Activated T-cell treated with anti-CD3 and anti-CD28 coated beads, Interleukin-2, amount 50 U/mL, for 4 hours (primary cell): ENCODE results near the gene MOB3B. TPM values are rescaled to one million over a fixed set of nuclear protein-coding genes. Genes with fewer than 3 reads are reported as not detected.

ENCODE experiments used
- ATAC-seq, 2 donors: fragments of 200-7000 bp; cut with Tn5 transposase; one replicate each; pipeline ENCODE4 v1.10.0; 2021
- DNase-seq: peaks from one replicate; pipeline ENCODE4 v3.0.0-alpha.2; 2020
- H3K27me3 Mint-ChIP-seq: one replicate; pipeline ENCODE4 v1.8.0; 2021; ENCODE audit warnings: low read depth, mixed read lengths
- H3K36me3 Mint-ChIP-seq: one replicate; pipeline ENCODE4 v1.8.0; 2022; ENCODE audit warnings: mixed read lengths; ENCODE audit not compliant: insufficient read depth
- H3K4me1 Mint-ChIP-seq: one replicate; pipeline ENCODE4 v1.8.0; 2021; ENCODE audit warnings: low read depth, mixed read lengths
- H3K4me3 Mint-ChIP-seq: one replicate; pipeline ENCODE4 v1.8.0; 2021; ENCODE audit warnings: mild to moderate bottlenecking, moderate library complexity, mixed read lengths
- H3K9me3 Mint-ChIP-seq: one replicate; pipeline ENCODE4 v1.8.0; 2021; ENCODE audit warnings: mixed read lengths
- total RNA-seq, 3 donors: library from RNA; stranded (reverse); gene quantifications; one replicate each; pipeline ENCODE4 v1.2.1, GENCODE V29; 2021

The MOB3B gene
- total RNA-seq, 3 donors from 2014 or later = 0.45 to 0.96 (median 0.57) TPM

DNA sequence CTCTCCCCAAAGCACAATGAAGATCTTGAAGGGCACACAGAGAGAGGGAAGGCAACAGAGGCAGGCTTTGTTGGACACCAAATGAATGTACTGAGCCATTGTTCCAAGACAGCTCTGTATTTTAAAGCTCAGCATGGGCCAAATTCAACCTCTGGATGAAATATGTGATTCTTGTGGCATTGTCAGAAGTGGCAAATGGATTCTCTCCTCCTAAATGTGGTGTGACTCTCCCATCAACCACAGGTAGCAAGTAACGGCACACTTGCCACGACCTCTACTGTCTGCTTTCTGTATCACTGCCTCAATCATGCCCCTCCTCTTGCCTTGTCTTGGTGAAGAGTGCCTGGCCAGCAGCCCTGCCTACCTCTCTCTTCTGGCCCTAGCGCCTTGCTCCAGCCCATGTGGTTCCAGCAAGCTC, 6.1 kb upstream of the MOB3B start:
- ATAC-seq (no peak), DNase-seq (no peak)
- peaks cover 2% of the 10 kb centered on the region for H3K36me3 Mint-ChIP-seq

DNA sequence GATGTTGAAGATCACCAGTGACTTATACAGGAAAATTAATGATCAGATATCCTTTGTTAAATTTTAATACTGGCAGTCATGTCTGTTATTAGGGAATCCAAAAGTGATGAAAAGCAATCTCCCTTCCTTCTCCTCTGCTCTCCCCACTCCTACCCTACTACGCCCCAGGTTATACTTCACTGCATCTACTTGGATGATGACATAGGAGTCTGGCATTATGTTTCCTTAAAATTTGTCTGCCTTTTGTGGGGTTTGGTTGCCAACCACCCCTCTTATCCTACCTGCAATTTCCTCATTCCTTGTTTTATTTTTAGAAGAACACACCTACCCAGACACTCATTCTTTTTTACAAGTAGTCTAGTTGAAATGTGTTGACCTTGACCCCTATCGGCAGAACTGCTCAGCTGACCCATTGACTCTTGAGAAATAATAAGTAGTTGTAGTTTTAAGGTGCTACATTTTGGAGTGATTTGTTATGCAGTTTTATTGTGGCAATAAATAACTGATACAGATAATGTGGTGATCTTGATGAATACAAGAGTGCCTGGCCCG, 5.1 kb upstream of the MOB3B start:
- peaks cover 2% of the 10 kb centered on the region for H3K27me3 Mint-ChIP-seq
- peaks cover 2% of the 10 kb centered on the region for H3K4me1 Mint-ChIP-seq
- H3K9me3 Mint-ChIP-seq = no peaks in the 10 kb centered on the region
- H3K4me3 Mint-ChIP-seq = no peak overlapping the region
- ATAC-seq = no peak
- peaks cover 2% of the 10 kb centered on the region for H3K36me3 Mint-ChIP-seq
- DNase-seq = no peak

More for the DNA sequence above, 6.1 kb upstream of the MOB3B start:
- H3K4me3 Mint-ChIP-seq = no peak overlapping the region
- no peaks in the 10 kb centered on the region for H3K27me3 Mint-ChIP-seq
- H3K4me1 Mint-ChIP-seq = no peaks in the 10 kb centered on the region
- H3K9me3 Mint-ChIP-seq = no peaks in the 10 kb centered on the region

DNA sequence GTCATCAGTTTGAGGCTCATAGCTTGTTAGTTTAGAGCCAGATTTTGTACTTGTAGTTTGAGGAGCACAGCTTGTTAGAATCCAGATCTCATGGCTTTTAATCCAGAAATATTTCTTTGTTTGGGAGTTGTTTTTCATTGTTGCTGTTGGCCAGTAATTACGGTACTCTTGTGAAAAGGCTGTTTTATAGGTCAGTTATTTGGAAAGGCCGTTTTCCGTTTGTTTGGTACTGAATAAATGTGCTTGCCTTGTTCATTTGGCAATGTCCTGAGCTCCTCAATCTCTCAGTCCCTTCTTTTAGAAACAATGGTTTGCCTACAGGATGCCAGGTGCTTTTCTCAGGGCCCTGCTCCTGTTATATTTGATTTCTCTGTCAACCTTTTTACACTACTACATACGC, 4.5 kb upstream of the MOB3B start:
- ATAC-seq = no peak
- peaks cover 2% of the 10 kb centered on the region for H3K36me3 Mint-ChIP-seq
- peaks cover 3% of the 10 kb centered on the region for H3K27me3 Mint-ChIP-seq
- no peaks in the 10 kb centered on the region for H3K9me3 Mint-ChIP-seq
- DNase-seq = no peak
- no peak overlapping the region for H3K4me3 Mint-ChIP-seq
- peaks cover 3% of the 10 kb centered on the region for H3K4me1 Mint-ChIP-seq

DNA sequence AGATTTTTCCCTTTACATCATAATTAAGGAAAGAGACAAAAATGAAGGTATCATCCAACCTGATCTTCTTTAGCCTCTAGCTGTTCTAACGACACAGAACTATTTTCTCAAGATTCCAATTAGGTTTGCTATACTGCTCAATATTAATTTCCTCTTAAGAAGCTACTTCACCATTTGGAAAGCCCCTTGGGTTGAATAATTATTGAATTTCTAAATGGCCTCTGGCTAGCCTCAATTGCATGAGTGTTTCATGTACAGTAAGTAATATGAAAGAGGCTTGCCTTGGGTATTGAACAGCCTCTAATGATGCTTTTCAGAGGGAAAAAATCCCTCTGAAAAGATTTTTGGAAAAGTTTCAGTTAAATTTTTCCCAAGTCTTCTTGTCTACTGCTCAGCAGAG, 3.7 kb upstream of the MOB3B start:
- Mint-ChIP-seq H3K4me1 (peaks cover 6% of the 10 kb centered on the region), H3K27me3 (peaks cover 3% of the 10 kb centered on the region), H3K4me3 (no peak overlapping the region), H3K9me3 (no peaks in the 10 kb centered on the region), H3K36me3 (peaks cover 2% of the 10 kb centered on the region)
- ATAC-seq (no peak), DNase-seq (no peak)

DNA sequence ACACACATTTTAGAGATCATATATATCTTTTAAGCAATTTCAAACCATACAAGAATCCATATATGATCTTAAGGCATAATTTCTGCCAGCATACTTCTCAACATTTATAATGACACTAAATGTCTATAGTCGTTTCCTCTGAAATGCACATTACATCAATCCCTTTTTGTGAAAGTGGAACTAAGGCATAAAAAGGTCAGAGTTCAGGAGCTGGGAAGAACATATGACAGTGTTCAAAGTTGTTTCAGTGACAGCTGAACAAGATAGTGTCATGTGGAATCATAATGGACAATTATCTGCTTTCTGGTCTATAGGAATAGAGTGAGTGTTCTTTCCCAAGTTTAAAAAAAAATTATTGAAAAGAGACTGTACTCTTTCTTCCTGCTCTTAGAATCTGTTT, 2.4 kb upstream of the MOB3B start:
- H3K27me3 Mint-ChIP-seq = peaks cover 6% of the 10 kb centered on the region
- H3K9me3 Mint-ChIP-seq = no peaks in the 10 kb centered on the region
- no peak for ATAC-seq
- H3K4me3 Mint-ChIP-seq = no peak overlapping the region
- H3K36me3 Mint-ChIP-seq = peaks cover 2% of the 10 kb centered on the region
- no peak for DNase-seq
- peaks cover 12% of the 10 kb centered on the region for H3K4me1 Mint-ChIP-seq

DNA sequence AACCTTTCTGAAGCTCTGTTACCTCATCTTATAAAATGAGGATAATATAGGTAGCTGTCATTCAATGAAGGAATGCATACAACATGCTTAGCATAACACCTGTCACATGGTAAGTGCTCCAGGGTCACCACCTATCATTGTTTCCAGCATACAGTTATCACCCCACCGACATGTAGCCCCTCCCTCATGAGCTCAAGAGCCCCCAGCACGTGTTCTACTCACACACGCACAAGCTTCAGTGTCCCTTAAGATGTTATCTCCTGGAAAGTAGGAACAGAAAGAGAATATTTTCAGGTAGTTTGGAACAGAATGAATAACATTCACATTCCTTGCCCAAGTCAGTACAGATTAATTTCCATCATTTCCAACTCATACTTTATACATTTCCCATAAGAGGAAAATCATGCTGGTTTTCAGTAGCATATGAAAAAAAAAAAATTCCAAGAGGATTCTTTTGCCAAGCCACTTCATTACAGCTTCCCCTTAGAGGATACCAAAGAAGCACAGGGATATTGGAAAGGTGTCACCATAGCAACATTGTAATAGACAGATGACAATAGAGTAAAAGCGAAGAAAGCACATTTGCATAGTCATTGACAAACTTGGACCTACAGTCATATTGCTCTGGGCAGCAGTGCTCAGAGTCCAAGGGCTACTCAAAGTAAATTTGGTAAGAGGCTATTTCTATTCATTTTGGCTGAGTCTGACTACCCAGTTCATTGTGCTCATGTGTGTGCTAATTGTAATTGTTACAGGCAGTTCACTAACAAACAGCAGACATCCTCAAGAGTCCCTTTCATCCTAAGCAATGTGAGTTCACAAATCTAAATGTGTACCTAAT, 1.5 kb upstream of the MOB3B start:
- DNase-seq (no peak), ATAC-seq (no peak)
- Mint-ChIP-seq H3K4me3 (no peak overlapping the region), H3K9me3 (no peaks in the 10 kb centered on the region), H3K4me1 (peaks cover 12% of the 10 kb centered on the region), H3K27me3 (peaks cover 13% of the 10 kb centered on the region), H3K36me3 (peaks cover 2% of the 10 kb centered on the region)

DNA sequence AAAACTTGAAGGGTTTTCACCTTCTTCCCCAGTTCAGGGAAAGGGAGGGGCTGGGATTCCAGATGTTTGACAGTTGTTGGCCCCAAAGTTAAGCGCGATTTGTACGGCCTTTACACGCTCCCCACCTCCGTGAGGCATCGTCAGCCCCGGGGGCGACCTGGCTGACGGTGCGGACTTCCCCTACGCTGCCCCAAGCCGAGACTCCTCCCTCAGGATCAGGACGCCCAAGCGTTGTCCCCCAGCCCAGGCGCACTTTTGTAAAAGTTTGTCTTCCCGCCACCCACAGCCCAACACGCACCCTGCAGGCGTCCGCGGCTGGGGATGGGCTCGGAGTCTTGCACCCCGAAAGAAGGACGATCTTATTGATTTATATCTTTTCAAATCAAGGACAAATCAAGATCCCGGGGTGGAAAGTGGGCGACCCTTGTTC, 713 bp downstream of the MOB3B start:
- ATAC-seq (peak; percentile 71 to 73), DNase-seq (peak; percentile 37)
- Mint-ChIP-seq H3K36me3 (no peaks in the 10 kb centered on the region), H3K9me3 (no peaks in the 10 kb centered on the region), H3K4me1 (peaks cover 12% of the 10 kb centered on the region), H3K4me3 (peak overlapping the region; percentile 90), H3K27me3 (peaks cover 13% of the 10 kb centered on the region)

DNA sequence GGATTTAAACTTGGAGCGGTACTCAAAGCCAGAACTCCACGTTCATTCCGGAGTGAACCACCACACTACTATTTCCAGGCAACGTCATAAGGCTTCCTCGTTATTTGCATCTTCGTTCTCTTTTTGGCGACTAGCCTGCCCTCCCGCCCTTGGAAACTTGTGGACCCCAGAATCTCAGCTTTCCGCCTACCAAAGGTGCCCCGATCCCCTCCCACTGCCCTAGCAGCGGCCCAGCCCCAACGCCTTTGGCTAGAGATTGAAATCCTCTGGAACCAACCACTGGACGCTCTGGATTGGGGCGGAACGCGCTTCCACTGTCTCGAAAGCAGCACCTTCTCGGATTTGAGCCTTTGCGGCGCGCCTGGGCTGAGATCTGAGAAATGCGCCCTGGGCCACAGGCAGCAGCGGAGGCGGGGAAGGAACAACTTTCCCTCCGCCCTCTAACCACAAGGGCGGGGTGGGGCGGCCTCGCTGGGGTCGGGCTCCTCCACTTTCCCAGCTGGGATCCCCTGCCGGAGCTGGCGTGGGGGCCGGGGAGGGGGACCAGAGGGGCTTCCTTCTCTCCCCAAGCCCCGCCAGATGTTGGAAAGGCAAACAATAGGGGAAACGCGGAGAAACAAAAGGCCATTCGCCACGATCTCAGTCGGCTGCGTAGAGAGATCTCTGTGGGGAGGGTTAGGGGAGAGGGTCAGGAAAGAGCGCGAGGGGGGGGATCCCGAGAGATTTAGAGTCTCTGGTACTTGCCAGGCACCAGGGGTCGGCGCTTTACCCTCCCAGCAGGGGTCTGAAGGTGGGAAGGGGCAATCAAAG, 1.3 kb downstream of the MOB3B start:
- H3K4me1 Mint-ChIP-seq = peaks cover 12% of the 10 kb centered on the region

DNA sequence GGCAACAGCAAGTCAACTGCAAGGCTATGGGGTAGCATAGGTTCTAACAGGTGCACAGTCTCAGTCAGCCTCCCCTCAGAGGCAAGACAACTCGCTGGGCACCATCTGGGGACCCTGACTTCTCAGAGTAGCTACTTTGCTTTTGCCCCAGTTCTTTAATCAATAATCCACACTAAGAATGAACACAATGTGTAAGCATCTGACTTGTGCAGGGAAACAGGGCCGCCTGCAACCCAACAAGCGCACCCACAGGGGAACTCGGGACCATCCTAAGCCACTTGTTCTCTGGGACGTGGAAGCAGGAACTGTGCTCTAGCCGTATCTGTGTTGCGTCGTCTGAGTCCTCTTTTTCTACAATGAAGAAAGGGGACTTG, 1.9 kb downstream of the MOB3B start:
- DNase-seq (no peak), ATAC-seq (no peak)
- H3K4me1 Mint-ChIP-seq = peaks cover 12% of the 10 kb centered on the region
- peaks cover 15% of the 10 kb centered on the region for H3K27me3 Mint-ChIP-seq
- no peaks in the 10 kb centered on the region for H3K9me3 Mint-ChIP-seq
- peak overlapping the region; percentile 90 for H3K4me3 Mint-ChIP-seq
- peaks cover 2% of the 10 kb centered on the region for H3K36me3 Mint-ChIP-seq

More for the DNA sequence above, 1.3 kb downstream of the MOB3B start:
- H3K4me3 Mint-ChIP-seq = peak overlapping the region; percentile 90
- ATAC-seq = peak; percentile 39 to 47
- H3K9me3 Mint-ChIP-seq = no peaks in the 10 kb centered on the region
- H3K27me3 Mint-ChIP-seq = peaks cover 13% of the 10 kb centered on the region
- peaks cover under 1% of the 10 kb centered on the region for H3K36me3 Mint-ChIP-seq
- DNase-seq = peak; percentile 46

DNA sequence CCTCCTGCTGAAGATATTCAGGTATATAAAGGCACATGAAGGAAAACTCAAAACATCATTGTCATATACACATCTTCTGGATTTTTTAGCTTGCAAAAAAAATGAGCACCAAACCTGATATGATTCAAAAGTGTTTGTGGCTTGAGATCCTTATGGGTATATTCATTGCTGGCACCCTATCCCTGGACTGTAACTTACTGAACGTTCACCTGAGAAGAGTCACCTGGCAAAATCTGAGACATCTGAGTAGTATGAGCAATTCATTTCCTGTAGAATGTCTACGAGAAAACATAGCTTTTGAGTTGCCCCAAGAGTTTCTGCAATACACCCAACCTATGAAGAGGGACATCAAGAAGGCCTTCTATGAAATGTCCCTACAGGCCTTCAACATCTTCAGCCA, 5.4 kb downstream of the MOB3B start, which contains the start of gene IFNK:
IFNK (plus strand) TSS at position 55 of the 400 bp plus-strand sequence; CDS start at position 102, 47 bp downstream.
- Mint-ChIP-seq H3K9me3 (no peaks in the 10 kb centered on the region), H3K4me3 (no peak within 1 kb of the TSS), H3K27me3 (peaks cover 12% of the 10 kb centered on the region), H3K4me1 (peaks cover 9% of the 10 kb centered on the region), H3K36me3 (peaks cover 4% of the 10 kb centered on the region)
- ATAC-seq (no peak), DNase-seq (no peak)

DNA sequence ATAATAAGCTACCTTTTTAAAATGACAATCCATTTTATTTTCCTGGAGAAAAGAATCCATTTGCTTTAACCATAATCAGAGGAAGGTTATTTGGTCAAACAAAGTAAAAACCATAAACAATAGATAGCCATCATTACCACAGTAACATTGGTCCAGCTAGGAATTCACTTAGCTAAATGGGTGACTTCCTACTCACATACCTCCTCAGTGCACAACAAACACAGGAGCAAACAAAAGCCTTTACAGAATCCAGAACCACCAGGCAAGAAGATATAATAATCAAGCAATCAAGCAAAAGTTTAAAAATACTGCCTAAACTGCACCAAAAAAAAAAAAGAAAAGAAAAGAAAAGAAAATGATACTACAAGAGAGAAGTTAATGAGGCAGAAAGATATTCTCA, 6.5 kb downstream of the MOB3B start:
- DNase-seq = no peak
- Mint-ChIP-seq H3K4me3 (no peak overlapping the region), H3K9me3 (no peaks in the 10 kb centered on the region), H3K36me3 (peaks cover 5% of the 10 kb centered on the region), H3K4me1 (peaks cover 5% of the 10 kb centered on the region), H3K27me3 (peaks cover 11% of the 10 kb centered on the region)
- no peak for ATAC-seq

DNA sequence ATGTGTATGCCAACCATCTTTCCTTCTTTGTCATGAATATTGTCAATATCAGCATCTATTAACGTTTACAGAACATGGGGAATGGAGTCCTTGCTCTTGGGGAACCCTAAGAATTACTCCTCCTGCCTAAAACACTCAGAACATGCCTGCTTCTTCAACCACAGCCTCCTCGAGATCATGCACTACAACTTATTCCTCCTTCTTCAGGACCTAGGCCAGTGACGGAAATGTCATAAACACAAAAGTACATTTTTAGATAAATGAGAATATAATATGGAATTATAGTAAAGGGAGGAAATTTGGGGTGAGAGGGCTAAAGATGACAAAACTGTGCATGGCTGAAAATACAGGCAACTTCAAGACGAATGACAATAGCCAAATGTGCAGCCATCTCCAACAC, 8.6 kb downstream of the MOB3B start:
- Mint-ChIP-seq H3K36me3 (peaks cover 7% of the 10 kb centered on the region), H3K4me1 (no peaks in the 10 kb centered on the region), H3K9me3 (no peaks in the 10 kb centered on the region), H3K27me3 (peaks cover 2% of the 10 kb centered on the region), H3K4me3 (no peak overlapping the region)
- ATAC-seq = no peak
- no peak for DNase-seq

DNA sequence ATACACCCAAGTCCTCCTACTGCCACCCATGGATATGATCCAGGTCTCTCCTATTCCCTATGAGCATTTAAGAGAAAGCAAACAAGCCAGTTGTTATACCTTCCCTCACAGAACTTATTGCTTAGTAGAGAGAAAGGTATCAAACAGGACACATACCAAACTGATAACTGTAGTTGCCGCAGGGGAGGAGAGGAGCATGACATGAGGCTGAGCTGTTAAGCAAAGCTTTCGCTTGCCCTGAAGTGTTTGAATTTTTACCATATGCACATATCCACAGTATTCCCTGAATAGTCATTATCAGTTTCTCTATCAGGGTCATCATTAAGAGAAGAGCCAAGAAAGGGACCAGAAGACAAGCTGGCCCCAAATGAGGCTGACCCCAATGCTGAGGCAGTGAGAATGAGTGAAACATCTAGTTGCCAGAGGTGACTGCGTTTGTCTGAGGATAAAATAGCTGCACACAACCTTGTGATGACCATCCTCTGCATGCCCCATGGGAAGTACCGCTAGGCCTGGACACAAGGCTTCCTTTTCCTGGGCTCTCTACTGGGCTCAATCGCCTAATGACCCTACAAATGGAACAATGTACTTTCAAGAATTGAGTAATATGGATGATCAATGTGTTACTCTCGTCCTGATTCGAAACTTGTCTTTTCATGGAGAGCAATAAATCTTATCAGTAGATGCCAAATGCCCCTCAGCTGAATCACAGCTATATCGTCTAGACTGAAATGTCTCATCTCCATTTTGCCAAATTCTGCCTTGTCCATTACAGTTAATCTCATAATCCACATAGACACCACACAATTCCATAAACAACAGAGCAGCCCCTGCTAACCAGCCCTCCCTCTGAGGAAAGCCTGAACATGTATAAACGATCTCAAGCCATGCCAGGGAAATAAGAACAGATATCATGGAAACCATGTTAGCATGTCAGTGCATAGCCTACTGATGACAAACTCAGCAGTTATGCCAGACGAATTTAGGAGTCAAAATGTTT, 9.8 kb downstream of the MOB3B start:
- Mint-ChIP-seq H3K27me3 (peaks cover 2% of the 10 kb centered on the region), H3K9me3 (no peaks in the 10 kb centered on the region), H3K4me3 (no peak overlapping the region), H3K36me3 (peaks cover 9% of the 10 kb centered on the region), H3K4me1 (no peaks in the 10 kb centered on the region)
- DNase-seq (no peak), ATAC-seq (no peak)
